ENCODE measurements around the gene GAL.

GRCh38 chr11:68690671-68691401 is 6.5 kb downstream of the GAL start:
- TF ChIP-seq GATA2 (IDR thresholded peaks at IDR 0.05; ENCODE audit: low read depth, low read length) = no peak
- no peak for TF ChIP-seq GATA3 (IDR thresholded peaks at IDR 0.05; ENCODE audit: low read depth, low read length)

Data from SH-SY5Y (cell line).